Measurements from ENCODE around the gene REM1. TPM values are rescaled to one million over a fixed set of nuclear protein-coding genes. Genes with fewer than 3 reads are reported as not detected.

Gene REM1
- total and polyA plus RNA-seq, 9 donors = 1.1 to 6.5 (median 2.6) TPM

DNA sequence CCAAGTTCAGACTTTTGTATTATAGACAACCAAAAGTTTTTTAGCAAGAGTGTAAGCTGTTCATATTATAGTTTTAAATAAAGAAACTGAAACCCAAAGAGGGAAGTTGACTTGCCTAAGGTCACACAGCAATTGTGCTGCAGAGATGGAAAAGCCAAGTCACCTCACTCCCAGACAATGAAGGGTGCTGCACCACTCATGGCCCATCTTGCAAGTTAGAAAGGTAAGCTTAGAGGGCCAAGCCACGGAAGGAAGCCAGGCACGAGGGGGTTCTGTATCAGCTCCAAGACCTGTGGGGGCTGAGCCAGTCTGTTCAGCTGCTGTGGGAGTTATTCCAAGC, 1.0 kb upstream of the REM1 start:
- 35 to 62% (median 52%) methylated on average over 2 of the region's 2 CpGs for WGBS, 3 donors
- intact Hi-C loops (cut with DNase I) = no loop called here
- TF ChIP-seq POLR2A (IDR thresholded peaks at IDR 0.05) (no peak), EP300 (IDR thresholded peaks at IDR 0.05) (no peak)
- TF ChIP-seq, protein P1, sequence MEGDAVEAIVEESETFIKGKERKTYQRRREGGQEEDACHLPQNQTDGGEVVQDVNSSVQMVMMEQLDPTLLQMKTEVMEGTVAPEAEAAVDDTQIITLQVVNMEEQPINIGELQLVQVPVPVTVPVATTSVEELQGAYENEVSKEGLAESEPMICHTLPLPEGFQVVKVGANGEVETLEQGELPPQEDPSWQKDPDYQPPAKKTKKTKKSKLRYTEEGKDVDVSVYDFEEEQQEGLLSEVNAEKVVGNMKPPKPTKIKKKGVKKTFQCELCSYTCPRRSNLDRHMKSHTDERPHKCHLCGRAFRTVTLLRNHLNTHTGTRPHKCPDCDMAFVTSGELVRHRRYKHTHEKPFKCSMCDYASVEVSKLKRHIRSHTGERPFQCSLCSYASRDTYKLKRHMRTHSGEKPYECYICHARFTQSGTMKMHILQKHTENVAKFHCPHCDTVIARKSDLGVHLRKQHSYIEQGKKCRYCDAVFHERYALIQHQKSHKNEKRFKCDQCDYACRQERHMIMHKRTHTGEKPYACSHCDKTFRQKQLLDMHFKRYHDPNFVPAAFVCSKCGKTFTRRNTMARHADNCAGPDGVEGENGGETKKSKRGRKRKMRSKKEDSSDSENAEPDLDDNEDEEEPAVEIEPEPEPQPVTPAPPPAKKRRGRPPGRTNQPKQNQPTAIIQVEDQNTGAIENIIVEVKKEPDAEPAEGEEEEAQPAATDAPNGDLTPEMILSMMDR (IDR thresholded peaks at IDR 0.05) = no peak
- Histone ChIP-seq H3K27me3 (no peaks in the 10 kb centered on the region), H3K27ac (no peak overlapping the region), H3K9me3 (no peaks in the 10 kb centered on the region), H3K4me1 (ENCODE audit: insufficient read depth) (peaks cover 2% of the 10 kb centered on the region), H3K4me3 (no peak overlapping the region), H3K36me3 (no peaks in the 10 kb centered on the region)
- DNase-seq = no peak

- Histone ChIP-seq H3K36me3 (no peaks in the 10 kb centered on the region), H3K4me1 (ENCODE audit: insufficient read depth) (peaks cover 2% of the 10 kb centered on the region), H3K27me3 (no peaks in the 10 kb centered on the region), H3K27ac (peak overlapping the region; percentile 18 to 42), H3K4me3 (peak overlapping the region; percentile 43), H3K9me3 (no peaks in the 10 kb centered on the region)
- no peak for DNase-seq
- TF ChIP-seq POLR2A (IDR thresholded peaks at IDR 0.05) = no peak
- no peak for TF ChIP-seq EP300 (IDR thresholded peaks at IDR 0.05)
- TF ChIP-seq, protein P1 (IDR thresholded peaks at IDR 0.05) = no peak
- 4 to 10% (median 6%) methylated on average over 19 to 29 of the region's 29 CpGs for WGBS, 3 donors
- intact Hi-C loops (cut with DNase I) = no loop called here
These were observed 595 bp downstream of the REM1 start for GRCh38 chr20:31475472-31476293.

DNA sequence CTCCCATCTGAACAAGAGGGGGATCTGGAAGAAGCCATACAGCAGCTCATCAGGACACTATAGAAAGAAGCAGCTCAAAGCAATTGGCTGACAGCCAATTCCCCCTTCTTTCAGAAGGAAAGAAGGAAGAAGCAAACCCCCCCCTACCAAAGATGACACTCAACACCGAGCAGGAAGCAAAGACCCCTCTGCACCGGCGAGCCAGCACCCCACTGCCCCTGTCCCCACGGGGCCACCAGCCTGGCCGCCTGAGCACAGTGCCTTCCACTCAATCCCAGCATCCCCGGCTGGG, 1.2 kb downstream of the REM1 start:
- no peak overlapping the region for H3K27ac ChIP-seq
- intact Hi-C loops (cut with DNase I) = no loop called here
- WGBS, 3 donors = 83 to 88% (median 83%) methylated on average over 6 of the region's 6 CpGs
- TF ChIP-seq, protein P1 (IDR thresholded peaks at IDR 0.05) = no peak
- TF ChIP-seq POLR2A (IDR thresholded peaks at IDR 0.05) (no peak), EP300 (IDR thresholded peaks at IDR 0.05) (no peak)
- peaks cover 2% of the 10 kb centered on the region for H3K4me1 ChIP-seq (ENCODE audit: insufficient read depth)
- H3K27me3 ChIP-seq = no peaks in the 10 kb centered on the region
- H3K36me3 ChIP-seq = no peaks in the 10 kb centered on the region
- no peak for DNase-seq
- H3K9me3 ChIP-seq = no peaks in the 10 kb centered on the region
- no peak overlapping the region for H3K4me3 ChIP-seq

GRCh38 chr20:31476643-31477215, 1.6 kb downstream of the REM1 start:
- Histone ChIP-seq H3K4me1 (ENCODE audit: insufficient read depth) (peaks cover 2% of the 10 kb centered on the region), H3K27ac (no peak overlapping the region), H3K27me3 (no peaks in the 10 kb centered on the region), H3K9me3 (no peaks in the 10 kb centered on the region), H3K36me3 (no peaks in the 10 kb centered on the region), H3K4me3 (no peak overlapping the region)
- TF ChIP-seq POLR2A (IDR thresholded peaks at IDR 0.05) (no peak), EP300 (IDR thresholded peaks at IDR 0.05) (no peak)
- TF ChIP-seq, protein P1 (IDR thresholded peaks at IDR 0.05) = no peak
- intact Hi-C loops (cut with DNase I) = no loop called here
- no peak for DNase-seq
- WGBS, 3 donors = 78 to 90% (median 88%) methylated on average over 6 of the region's 6 CpGs

Measured in ovary (tissue), 9 donors.